Right lobe of liver (tissue), 6 donors: ENCODE results near the gene FOXP1. TPM values are rescaled to one million over a fixed set of nuclear protein-coding genes. Genes with fewer than 3 reads are reported as not detected.

ENCODE experiments used
- ATAC-seq, 4 donors: fragments of 200-7000 bp; cut with Tn5 transposase; one replicate each; pipeline ENCODE4 v1.9.1; 2020; ENCODE audit warnings: mild to moderate bottlenecking in 4 of 4, moderate library complexity in 4 of 4
- DNase-seq, 3 donors: peaks; one replicate each; pipeline ENCODE4 v3.0.0-alpha.2; 2020
- H3K27ac ChIP-seq, 3 donors: fragments of 200-600 bp; one replicate each; pipeline ENCODE4 v1.8.0; 2022
- H3K27me3 ChIP-seq, 2 donors: fragments of 200-600 bp; one replicate each; pipeline ENCODE4 v1.8.0; 2022
- H3K36me3 ChIP-seq, 4 donors: fragments of 200-600 bp; sonication (generic) in 1 of 4; one replicate each; pipeline versions ENCODE4 v1.5.1 to v1.8.0; 2017 to 2022; ENCODE audit warnings: control low read depth in 1 of 4
- H3K4me1 ChIP-seq, 4 donors: fragments of 200-600 bp; sonication (generic) in 1 of 4; one replicate each; pipeline versions ENCODE4 v1.5.1 to v1.8.0; 2017 to 2022; ENCODE audit warnings: control low read depth in 1 of 4
- H3K4me3 ChIP-seq, 3 donors: fragments of 200-600 bp; one replicate each; pipeline ENCODE4 v1.8.0; 2022
- H3K9me3 ChIP-seq, 4 donors: fragments of 200-600 bp; sonication (generic) in 1 of 4; one replicate each; pipeline versions ENCODE4 v1.5.1 to v1.8.0; 2017 to 2022; ENCODE audit warnings: control low read depth in 1 of 4
- CTCF ChIP-seq, 4 donors: fragments of 200-600 bp in 3 of 4; fragments of 450-650 bp in 1 of 4; IDR thresholded peaks; one replicate each; pipeline versions ENCODE4 v1.5.1 to v1.8.0; 2016 to 2022; ENCODE audit warnings: antibody characterized with exemption in 4 of 4, mild to moderate bottlenecking in 2 of 4
- POLR2A ChIP-seq: fragments of 450-650 bp; IDR thresholded peaks from one replicate; pipeline ENCODE4 v1.6.1; 2017; ENCODE audit warnings: antibody characterized with exemption, mild to moderate bottlenecking
- WGBS: methylation state at CpG from one replicate; pipeline ENCODE4 v1.1.6; 2018; ENCODE audit warnings: low coverage, low lambda C conversion rate; ENCODE audit not compliant: insufficient coverage; ENCODE audit errors: missing lambda C conversion rate; 5-methylcytosine and 5-hydroxymethylcytosine counted together
- intact Hi-C, 2 donors: fragments of 100-400 bp; cut with DNase I; formaldehyde crosslinking; loops; one replicate each; pipeline versions ENCODE4 v1.11.2 to v1.14.1; 2022
- total RNA-seq, 6 experiments: library from RNA; depleted of rRNA in 2 of 6; stranded (reverse); fragments of >200 nt in 2 of 6; fragmentation: NEBNext Ultra II Directional in 3 of 6; extraction: Animal tissue kit (Norgen Biotek cat#: 25700) in 3 of 6; gene quantifications; one replicate each; pipeline versions ENCODE4 v1.1.0 to v1.2.4, GENCODE V29; 2016 to 2023
- donor health status: DM: no; HTN: yes; CAD: no.
- donor health status: DM: no; HTN: no; CAD: no.
- donor health status: DM: no; HTN: no; CAD: no.
- donor health status: DM: no; HTN: yes; CAD: no.
- donor health status: DM: no; HTN: yes; CAD: no.

FOXP1 gene
- total RNA-seq, 6 experiments from 2014 or later: 26.7 to 47.7 (median 35.2) TPM

- no peaks in the 10 kb centered on the region for H3K9me3 ChIP-seq
- intact Hi-C loops: no loop called here
- peaks cover 0 to 41% (median 4%) of the 10 kb centered on the region in 4 donors for H3K36me3 ChIP-seq
- H3K4me1 ChIP-seq: no peaks in the 10 kb centered on the region
- no peaks in the 10 kb centered on the region for H3K27me3 ChIP-seq
- DNase-seq (no peak), ATAC-seq (peak in 2 of 4 donors; percentile 17 to 35)
- WGBS: 37% methylated on average over 3 of the region's 3 CpGs
- TF ChIP-seq CTCF (IDR thresholded peaks at IDR 0.05) (no peak), POLR2A (no peak)
- H3K27ac ChIP-seq: peak overlapping the region in 1 of 3 donors; percentile 10
- no peak overlapping the region for H3K4me3 ChIP-seq
Measured at GRCh38 chr3:70989174-70989573, 594.4 kb downstream of the FOXP1 start.

- Histone ChIP-seq H3K4me1 (no peaks in the 10 kb centered on the region), H3K36me3 (peaks cover 0 to 39% (median 4%) of the 10 kb centered on the region in 4 donors)
- no peak for DNase-seq
Measured at GRCh38 chr3:70988111-70988510, 595.4 kb downstream of the FOXP1 start.

GRCh38 chr3:70985572-70985971 lies 598.0 kb downstream of the FOXP1 start:
- no peaks in the 10 kb centered on the region for H3K27me3 ChIP-seq
- DNase-seq (no peak), ATAC-seq (no peak)
- peaks cover 0 to 4% (median 0%) of the 10 kb centered on the region in 4 donors for H3K4me1 ChIP-seq
- no peak for TF ChIP-seq POLR2A
- no peak for TF ChIP-seq CTCF (IDR thresholded peaks at IDR 0.05)
- no peaks in the 10 kb centered on the region for H3K9me3 ChIP-seq
- peaks cover 0 to 37% (median 3%) of the 10 kb centered on the region in 4 donors for H3K36me3 ChIP-seq
- H3K4me3 ChIP-seq: no peak overlapping the region
- intact Hi-C loops: no loop called here
- no peak overlapping the region for H3K27ac ChIP-seq
- 88% methylated on average over 4 of the region's 4 CpGs for WGBS

More at GRCh38 chr3:70988111-70988510, 595.4 kb downstream of the FOXP1 start:
- Histone ChIP-seq H3K27me3 (no peaks in the 10 kb centered on the region), H3K27ac (no peak overlapping the region), H3K4me3 (no peak overlapping the region), H3K9me3 (no peaks in the 10 kb centered on the region)
- TF ChIP-seq CTCF (IDR thresholded peaks at IDR 0.05) (no peak), POLR2A (no peak)
- intact Hi-C loops: no loop called here
- 93% methylated on average over 4 of the region's 4 CpGs for WGBS
- ATAC-seq: no peak

GRCh38 chr3:70984776-70985482 lies 598.6 kb downstream of the FOXP1 start:
- WGBS: 85% methylated on average over 8 of the region's 8 CpGs
- H3K27me3 ChIP-seq: no peaks in the 10 kb centered on the region
- ATAC-seq (no peak), DNase-seq (no peak)
- H3K9me3 ChIP-seq: no peaks in the 10 kb centered on the region
- TF ChIP-seq POLR2A (no peak), CTCF (IDR thresholded peaks at IDR 0.05) (no peak)
- H3K36me3 ChIP-seq: peaks cover 0 to 37% (median 3%) of the 10 kb centered on the region in 4 donors
- no peak overlapping the region for H3K27ac ChIP-seq
- intact Hi-C loops: no loop called here
- no peak overlapping the region for H3K4me3 ChIP-seq
- peaks cover 0 to 4% (median 0%) of the 10 kb centered on the region in 4 donors for H3K4me1 ChIP-seq
